ENCODE measurements around the gene VMP1. TPM values are rescaled to one million over a fixed set of nuclear protein-coding genes. Genes with fewer than 3 reads are reported as not detected.

Gene VMP1
- total and polyA plus RNA-seq, 2 donors (not counting 1 experiment from before 2014, with no cell fraction given) = 20.4 to 83.5 TPM

DNA sequence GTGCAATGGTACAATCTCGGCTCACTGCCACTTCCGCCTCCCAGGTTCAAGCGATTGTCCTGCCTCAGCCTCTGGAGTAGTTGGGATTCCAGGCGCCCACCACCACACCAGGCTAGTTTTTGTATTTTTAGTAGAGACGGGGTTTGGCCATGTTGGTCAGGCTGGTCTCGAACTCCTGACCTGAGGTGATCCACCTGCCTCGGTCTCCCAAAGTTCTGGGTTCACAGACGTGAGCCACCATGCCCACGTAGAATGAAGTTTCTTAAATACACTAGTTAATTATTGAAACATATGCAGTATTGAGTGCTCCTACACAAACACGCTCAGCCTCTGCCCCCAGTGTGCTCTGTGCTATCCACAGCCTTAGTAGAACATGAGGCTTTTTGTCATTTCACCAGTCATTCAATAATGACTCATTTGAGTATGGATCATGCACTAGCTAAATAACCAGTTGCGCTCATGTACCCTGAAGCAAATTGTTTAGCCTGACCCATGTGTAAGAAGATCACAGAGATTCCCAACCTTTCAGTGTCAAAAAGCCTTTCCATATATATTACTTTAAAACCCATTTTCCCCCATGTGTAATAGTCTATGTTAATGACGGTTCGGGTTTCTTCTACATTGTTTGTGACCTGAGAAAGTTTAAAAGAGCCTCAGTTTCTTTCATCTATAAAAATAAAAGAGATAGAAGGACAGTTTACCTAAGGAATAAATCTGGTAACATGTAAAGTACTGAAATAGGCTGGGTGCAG, 135.6 kb downstream of the VMP1 start:
- Histone ChIP-seq H3K4me1 (ENCODE audit: control insufficient read depth in 2 of 2, insufficient read depth in 2 of 2, low read length in 2 of 2) (peaks cover 52 to 61% of the 10 kb centered on the region in 2 donors), H3K36me3 (replicated peaks in 1 of 2; ENCODE audit: control extremely low read depth in 1 of 2, control insufficient read depth in 1 of 2, extremely low read depth in 1 of 2, insufficient read depth in 2 of 2, low read length in 1 of 2) (no peaks in the 10 kb centered on the region), H2AFZ (ENCODE audit: insufficient read depth, low read depth, low read length, poor library complexity, severe bottlenecking) (no peak overlapping the region), H3K79me2 (ENCODE audit: control insufficient read depth, insufficient read depth, low read length) (peaks cover 40% of the 10 kb centered on the region), H4K20me1 (ENCODE audit: control insufficient read depth, insufficient read depth, low read length, poor library complexity, severe bottlenecking) (no peaks in the 10 kb centered on the region), H3K9me3 (ENCODE audit: control extremely low read depth in 1 of 3, control insufficient read depth in 2 of 3, insufficient read depth in 1 of 3, low read length in 2 of 3) (no peaks in the 10 kb centered on the region), H3K27me3 (replicated peaks in 1 of 4; ENCODE audit: control extremely low read depth in 1 of 4, control insufficient read depth in 3 of 4, insufficient read depth in 4 of 4, low read length in 3 of 4) (no peaks in the 10 kb centered on the region), H3K4me3 (ENCODE audit: control extremely low read depth in 1 of 5, extremely low read depth in 1 of 5, insufficient read depth in 1 of 5, low read depth in 2 of 5, low read length in 4 of 5) (peak overlapping the region in 1 of 5 experiments; percentile 18), H3K4me2 (replicated peaks; ENCODE audit: low read depth, low read length, poor library complexity, severe bottlenecking) (peak overlapping the region; percentile 35), H3K9ac (ENCODE audit: low read length) (no peak overlapping the region), H3K27ac (ENCODE audit: low read length in 2 of 2) (peak overlapping the region; percentile 11 to 43)
- Mint-ChIP-seq H3K9me3 (ENCODE audit: insufficient read depth) (no peaks in the 10 kb centered on the region), H3K4me3 (peak overlapping the region; percentile 71), H3K27ac (peak overlapping the region; percentile 85), H3K4me1 (peaks cover 77% of the 10 kb centered on the region), H3K27me3 (no peaks in the 10 kb centered on the region)
- 65% methylated on average over 3 of the region's 13 CpGs for WGBS (ENCODE audit: insufficient coverage)
- ATAC-seq (ENCODE audit: low read depth) (no peak), DNase-seq (peak; percentile 29)
- ChIA-PET POLR2A (no interaction called here), CTCF (interaction anchor here (1.3 to 8.9 kb wide), 3 partner anchors 16 to 93 kb away, joined by 3 to 230 read pairs (median 7); no protein-coding TSS in a partner anchor)
- intact Hi-C loops (cut with micrococcal nuclease) = loop anchor here (10.0 kb wide), 1 partner anchor 218 kb away; no protein-coding TSS in a partner anchor
- TF ChIP-seq, protein P1, sequence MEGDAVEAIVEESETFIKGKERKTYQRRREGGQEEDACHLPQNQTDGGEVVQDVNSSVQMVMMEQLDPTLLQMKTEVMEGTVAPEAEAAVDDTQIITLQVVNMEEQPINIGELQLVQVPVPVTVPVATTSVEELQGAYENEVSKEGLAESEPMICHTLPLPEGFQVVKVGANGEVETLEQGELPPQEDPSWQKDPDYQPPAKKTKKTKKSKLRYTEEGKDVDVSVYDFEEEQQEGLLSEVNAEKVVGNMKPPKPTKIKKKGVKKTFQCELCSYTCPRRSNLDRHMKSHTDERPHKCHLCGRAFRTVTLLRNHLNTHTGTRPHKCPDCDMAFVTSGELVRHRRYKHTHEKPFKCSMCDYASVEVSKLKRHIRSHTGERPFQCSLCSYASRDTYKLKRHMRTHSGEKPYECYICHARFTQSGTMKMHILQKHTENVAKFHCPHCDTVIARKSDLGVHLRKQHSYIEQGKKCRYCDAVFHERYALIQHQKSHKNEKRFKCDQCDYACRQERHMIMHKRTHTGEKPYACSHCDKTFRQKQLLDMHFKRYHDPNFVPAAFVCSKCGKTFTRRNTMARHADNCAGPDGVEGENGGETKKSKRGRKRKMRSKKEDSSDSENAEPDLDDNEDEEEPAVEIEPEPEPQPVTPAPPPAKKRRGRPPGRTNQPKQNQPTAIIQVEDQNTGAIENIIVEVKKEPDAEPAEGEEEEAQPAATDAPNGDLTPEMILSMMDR (IDR thresholded peaks at IDR 0.05) = no peak
- no peak for TF ChIP-seq EZH2 (IDR thresholded peaks at IDR 0.05; ENCODE audit: borderline replicate concordance, insufficient read depth, low read depth, low read length, poor library complexity, severe bottlenecking)

Measured in B cell (primary cell).